RWPE2 (cell line): ENCODE data around the gene RMI2.
"Not testable (repeated sequence)": the region's sequence is repeated elsewhere in the genome, so short reads cannot be mapped to it uniquely, and the experiment has no call there.

ENCODE experiments used
- ATAC-seq: fragments of 200-7000 bp; cut with Tn5 transposase; 3 replicates; pipeline ENCODE4 v1.9.1; 2021; ENCODE audit warnings: low read depth
- DNase-seq: peaks from one replicate; pipeline ENCODE4 v3.0.0-alpha.2; 2020; ENCODE audit warnings: low spot score
- H3K27ac ChIP-seq: fragments of 450-650 bp; 2 replicates; pipeline ENCODE4 v1.5.1; 2017; ENCODE audit warnings: mild to moderate bottlenecking; ENCODE audit not compliant: poor library complexity, severe bottlenecking
- H3K27me3 ChIP-seq: fragments of 250-450 bp; sonication (Bioruptor Pico); 2 replicates; pipeline ENCODE4 v1.5.1; 2021; ENCODE audit warnings: mild to moderate bottlenecking, moderate library complexity; ENCODE audit not compliant: insufficient read depth, poor library complexity, severe bottlenecking
- H3K36me3 ChIP-seq: fragments of 250-450 bp; sonication (Bioruptor Pico); 2 replicates; pipeline ENCODE4 v1.5.1; 2020; ENCODE audit warnings: low read depth, mild to moderate bottlenecking, moderate library complexity
- H3K4me1 ChIP-seq: fragments of 250-450 bp; sonication (Bioruptor Pico); 2 replicates; pipeline ENCODE4 v1.5.1; 2021; ENCODE audit warnings: mild to moderate bottlenecking, moderate library complexity; ENCODE audit not compliant: insufficient read depth, poor library complexity, severe bottlenecking
- H3K4me3 ChIP-seq: fragments of 250-450 bp; sonication (Bioruptor Pico); 2 replicates; pipeline ENCODE4 v1.5.1; 2021; ENCODE audit warnings: mild to moderate bottlenecking, moderate library complexity; ENCODE audit not compliant: severe bottlenecking
- H3K9me3 ChIP-seq: fragments of 250-450 bp; sonication (Bioruptor Pico); 2 replicates; pipeline ENCODE4 v1.5.1; 2021; ENCODE audit warnings: mild to moderate bottlenecking, moderate library complexity; ENCODE audit not compliant: severe bottlenecking
- CTCF ChIP-seq: fragments of 450-650 bp; IDR thresholded peaks from one replicate; pipeline ENCODE4 v1.5.1; 2017; ENCODE audit warnings: mild to moderate bottlenecking, moderate library complexity; ENCODE audit not compliant: poor library complexity, severe bottlenecking

The RMI2 gene

GRCh38 chr16:11374255-11374654 is 29.0 kb downstream of the RMI2 start:
- Histone ChIP-seq H3K4me1 (peaks cover under 1% of the 10 kb centered on the region), H3K36me3 (no peaks in the 10 kb centered on the region), H3K4me3 (no peak overlapping the region), H3K27me3 (no peaks in the 10 kb centered on the region), H3K9me3 (no peaks in the 10 kb centered on the region), H3K27ac (no peak overlapping the region)
- DNase-seq (no peak), ATAC-seq (no peak)
- no peak for TF ChIP-seq CTCF

GRCh38 chr16:11377154-11377553 is 31.9 kb downstream of the RMI2 start:
- no peak for TF ChIP-seq CTCF
- no peaks in the 10 kb centered on the region for H3K27me3 ChIP-seq
- H3K27ac ChIP-seq: no peak overlapping the region
- H3K9me3 ChIP-seq: no peaks in the 10 kb centered on the region
- H3K36me3 ChIP-seq: no peaks in the 10 kb centered on the region
- ATAC-seq: no peak
- H3K4me1 ChIP-seq: peaks cover 4% of the 10 kb centered on the region
- no peak for DNase-seq
- H3K4me3 ChIP-seq: no peak overlapping the region

- not testable (repeated sequence) for H3K4me3 ChIP-seq, ATAC-seq, H3K36me3 ChIP-seq
Observed at GRCh38 chr16:11378951-11379350, 33.7 kb downstream of the RMI2 start.

GRCh38 chr16:11379420-11379819 is 34.2 kb downstream of the RMI2 start:
- ATAC-seq: no peak
- Histone ChIP-seq H3K9me3 (no peaks in the 10 kb centered on the region), H3K4me3 (no peak overlapping the region), H3K27ac (no peak overlapping the region), H3K27me3 (no peaks in the 10 kb centered on the region), H3K36me3 (no peaks in the 10 kb centered on the region), H3K4me1 (peaks cover 4% of the 10 kb centered on the region)
- no peak for DNase-seq
- no peak for TF ChIP-seq CTCF

More at GRCh38 chr16:11378951-11379350, 33.7 kb downstream of the RMI2 start:
- H3K4me1 ChIP-seq, H3K27ac ChIP-seq, DNase-seq, H3K27me3 ChIP-seq, H3K9me3 ChIP-seq: not testable (repeated sequence)

GRCh38 chr16:11380836-11381235 is 35.6 kb downstream of the RMI2 start:
- no peak for TF ChIP-seq CTCF
- Histone ChIP-seq H3K9me3 (no peaks in the 10 kb centered on the region), H3K27me3 (no peaks in the 10 kb centered on the region), H3K36me3 (no peaks in the 10 kb centered on the region), H3K4me3 (no peak overlapping the region), H3K4me1 (peaks cover 4% of the 10 kb centered on the region), H3K27ac (no peak overlapping the region)
- no peak for DNase-seq
- ATAC-seq: no peak
